GM19351 (cell line): ENCODE data around the gene TMEM247.
A peak's percentile ranks its signal among the peaks of the same experiment; 100 is the strongest.

Experiments used
- ATAC-seq: cut with Tn5 transposase; IDR thresholded peaks from one replicate; pipeline ENCODE4 v1.9.1; 2021; ENCODE audit warnings: mild to moderate bottlenecking, moderate library complexity; ENCODE audit not compliant: unreplicated experiment

Gene TMEM247

GRCh38 chr2:46488389-46488788 is 9.0 kb downstream of the TMEM247 start:
- ATAC-seq: no peak

GRCh38 chr2:46489423-46490174 is 10.2 kb downstream of the TMEM247 start:
- ATAC-seq: no peak

GRCh38 chr2:46490521-46491141 is 11.3 kb downstream of the TMEM247 start:
- ATAC-seq: no peak

GRCh38 chr2:46492301-46492700 is 12.9 kb downstream of the TMEM247 start:
- ATAC-seq: no peak

GRCh38 chr2:46493241-46493970 is 14.0 kb downstream of the TMEM247 start:
- peak; percentile 95 for ATAC-seq

GRCh38 chr2:46493971-46494250 is 14.5 kb downstream of the TMEM247 start:
- no peak for ATAC-seq

- no peak for ATAC-seq
Observed at GRCh38 chr2:46494596-46494995, 15.2 kb downstream of the TMEM247 start.

- no peak for ATAC-seq
Observed at GRCh38 chr2:46495231-46496030, 16.1 kb downstream of the TMEM247 start.

GRCh38 chr2:46497766-46498165 is 18.4 kb downstream of the TMEM247 start:
- ATAC-seq: no peak

- no peak for ATAC-seq
Observed at GRCh38 chr2:46498681-46499080, 19.3 kb downstream of the TMEM247 start.

- no peak for ATAC-seq
Observed at GRCh38 chr2:46499392-46499785, 20.0 kb downstream of the TMEM247 start.

- no peak for ATAC-seq
Observed at GRCh38 chr2:46500801-46501200, 21.4 kb downstream of the TMEM247 start.

- ATAC-seq: no peak
Observed at GRCh38 chr2:46502291-46502885, 23.0 kb downstream of the TMEM247 start.

GRCh38 chr2:46503686-46504085 is 24.3 kb downstream of the TMEM247 start:
- no peak for ATAC-seq

- ATAC-seq: no peak
Observed at GRCh38 chr2:46504221-46504620, 24.9 kb downstream of the TMEM247 start.

GRCh38 chr2:46504685-46505471 is 25.5 kb downstream of the TMEM247 start:
- ATAC-seq: no peak

GRCh38 chr2:46505472-46505783 is 26.1 kb downstream of the TMEM247 start:
- no peak for ATAC-seq

GRCh38 chr2:46506131-46506706 is 26.9 kb downstream of the TMEM247 start:
- no peak for ATAC-seq

GRCh38 chr2:46508312-46508711 is 28.9 kb downstream of the TMEM247 start:
- no peak for ATAC-seq

GRCh38 chr2:46508759-46509158 is 29.4 kb downstream of the TMEM247 start:
- ATAC-seq: no peak
